SU-DHL-6 (cell line): ENCODE results near the gene MRPS15.

ENCODE experiments used
- EZH2phosphoT487 ChIP-seq: fragments of 200-600 bp; sonication (generic), shearing (Covaris generic); conservative IDR thresholded peaks from 2 replicates; pipeline ENCODE4 v1.6.1; 2018; ENCODE audit warnings: mild to moderate bottlenecking, antibody characterized with exemption, low read length, moderate library complexity, mixed read lengths
- TF ChIP-seq, protein P1 (sequence below): fragments of 200-600 bp; sonication (generic); IDR thresholded peaks from one replicate; pipeline ENCODE4 v1.5.1; 2017; ENCODE audit warnings: antibody characterized with exemption, mild to moderate bottlenecking, low read length, moderate library complexity; ENCODE audit not compliant: insufficient read depth, poor library complexity, severe bottlenecking

DNA sequence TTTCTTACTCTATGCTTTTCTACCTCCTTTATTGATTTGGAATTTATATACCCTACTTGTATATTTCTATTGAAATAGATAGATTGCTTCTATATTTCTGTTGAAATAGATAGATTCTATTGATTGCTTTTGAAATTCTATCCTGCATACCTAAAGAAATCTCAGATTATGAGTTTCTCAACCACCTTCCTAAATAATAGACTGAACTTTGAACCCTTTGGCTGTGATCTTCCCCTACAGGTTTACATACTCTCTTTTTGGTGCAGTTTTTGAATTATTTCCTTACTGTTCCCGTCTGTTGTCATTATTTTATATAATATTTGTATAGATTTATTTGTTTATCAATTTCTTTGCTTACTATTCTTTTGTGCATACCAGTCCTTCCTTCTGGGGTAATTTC lies 39.0 kb upstream of the MRPS15 start:
- TF ChIP-seq, protein P1, sequence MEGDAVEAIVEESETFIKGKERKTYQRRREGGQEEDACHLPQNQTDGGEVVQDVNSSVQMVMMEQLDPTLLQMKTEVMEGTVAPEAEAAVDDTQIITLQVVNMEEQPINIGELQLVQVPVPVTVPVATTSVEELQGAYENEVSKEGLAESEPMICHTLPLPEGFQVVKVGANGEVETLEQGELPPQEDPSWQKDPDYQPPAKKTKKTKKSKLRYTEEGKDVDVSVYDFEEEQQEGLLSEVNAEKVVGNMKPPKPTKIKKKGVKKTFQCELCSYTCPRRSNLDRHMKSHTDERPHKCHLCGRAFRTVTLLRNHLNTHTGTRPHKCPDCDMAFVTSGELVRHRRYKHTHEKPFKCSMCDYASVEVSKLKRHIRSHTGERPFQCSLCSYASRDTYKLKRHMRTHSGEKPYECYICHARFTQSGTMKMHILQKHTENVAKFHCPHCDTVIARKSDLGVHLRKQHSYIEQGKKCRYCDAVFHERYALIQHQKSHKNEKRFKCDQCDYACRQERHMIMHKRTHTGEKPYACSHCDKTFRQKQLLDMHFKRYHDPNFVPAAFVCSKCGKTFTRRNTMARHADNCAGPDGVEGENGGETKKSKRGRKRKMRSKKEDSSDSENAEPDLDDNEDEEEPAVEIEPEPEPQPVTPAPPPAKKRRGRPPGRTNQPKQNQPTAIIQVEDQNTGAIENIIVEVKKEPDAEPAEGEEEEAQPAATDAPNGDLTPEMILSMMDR, result no peak
- no peak for TF ChIP-seq EZH2phosphoT487
